Panc1 (cell line): Measurements from ENCODE around the gene WASF1. TPM values are rescaled to one million over a fixed set of nuclear protein-coding genes. Genes with fewer than 3 reads are reported as not detected.

Experiments used
- ATAC-seq: fragments of 200-7000 bp; cut with Tn5 transposase; 2 replicates; pipeline ENCODE4 v1.9.1; 2020; ENCODE audit warnings: mild to moderate bottlenecking, moderate library complexity
- BruUV-seq: library from RNA; stranded (reverse); fragments of 400-500 nt; replicated peaks from 2 replicates; lab custom pipeline; 2021; lab: Mats Ljungman, UMichigan
- CTCF ChIA-PET: fragments of 300-600 bp; sonication (Branson Sonifier 250); formaldehyde crosslinking; loops from one replicate; lab custom pipeline; 2022; ENCODE audit warnings: antibody characterized with exemption; lab: Charles Lee
- POLR2A ChIA-PET: fragments of 300-600 bp; sonication (Branson Sonifier 250); formaldehyde crosslinking; loops from one replicate; lab custom pipeline; 2022; ENCODE audit warnings: antibody characterized with exemption; lab: Charles Lee
- DNase-seq: peaks from one replicate; pipeline ENCODE4 v3.0.0-alpha.2; 2010; ENCODE audit warnings: low read depth, low spot score
- H3K27ac ChIP-seq: 2 replicates; pipeline ENCODE4 v1.5.1; 2011; ENCODE audit warnings: mild to moderate bottlenecking, low read length, inconsistent platforms
- H3K27me3 ChIP-seq: fragments of 200-500 bp; sonication (Bioruptor generic); 2 replicates; pipeline ENCODE4 v1.6.0; 2014; ENCODE audit warnings: low read length, inconsistent platforms; ENCODE audit not compliant: control insufficient read depth, insufficient read depth
- H3K36me3 ChIP-seq: fragments of 200-500 bp; sonication (Bioruptor generic); 2 replicates; pipeline ENCODE4 v1.5.1; 2014; ENCODE audit warnings: inconsistent platforms, mild to moderate bottlenecking, low read length, moderate library complexity; ENCODE audit not compliant: control insufficient read depth, insufficient read depth
- H3K4me1 ChIP-seq: 2 replicates; pipeline ENCODE4 v1.5.1; 2011; ENCODE audit warnings: inconsistent platforms, mild to moderate bottlenecking, low read length, moderate library complexity; ENCODE audit not compliant: control insufficient read depth, insufficient read depth
- H3K4me3 ChIP-seq, 2 experiments: 2 replicates each; pipeline ENCODE4 v1.5.1; 2011 to 2012; ENCODE audit warnings: low read depth in 2 of 2, low read length in 2 of 2, mild to moderate bottlenecking in 2 of 2, inconsistent platforms in 1 of 2, moderate library complexity in 1 of 2
- H3K9me3 ChIP-seq: fragments of 200-500 bp; sonication (Bioruptor generic); 2 replicates; pipeline ENCODE4 v1.5.1; 2014; ENCODE audit warnings: low read depth, mild to moderate bottlenecking, inconsistent platforms, low read length, moderate library complexity; ENCODE audit not compliant: control insufficient read depth, insufficient read depth
- CTCF ChIP-seq: fragments of 450-650 bp; IDR thresholded peaks from 2 replicates; pipeline ENCODE4 v1.5.1; 2017; ENCODE audit warnings: mild to moderate bottlenecking
- POLR2AphosphoS5 ChIP-seq: IDR thresholded peaks from 2 replicates; pipeline ENCODE4 v1.6.1; 2012; ENCODE audit warnings: mild to moderate bottlenecking, low read depth, low read length, moderate library complexity
- SIN3A ChIP-seq: IDR thresholded peaks from 2 replicates; pipeline ENCODE4 v1.6.1; 2012; ENCODE audit warnings: low read depth, mild to moderate bottlenecking, low read length, moderate library complexity, borderline replicate concordance; ENCODE audit not compliant: insufficient read depth
- TCF7L2 ChIP-seq: IDR thresholded peaks from 2 replicates; pipeline ENCODE4 v1.6.1; 2011; ENCODE audit warnings: mild to moderate bottlenecking, low read depth, low read length, inconsistent platforms
- in situ Hi-C: cut with HindIII; loops from 2 replicates; pipeline ENCODE4 v1.10.0; 2016; ENCODE audit warnings: low sequenced_read_pairs, low pct_unique_long_range_greater_than_20kb
- intact Hi-C: fragments of 100-400 bp; cut with micrococcal nuclease; formaldehyde crosslinking; loops from one replicate; pipeline ENCODE4 v1.10.0; 2022; ENCODE audit not compliant: unreplicated experiment
- total RNA-seq: library from RNA; stranded (reverse); gene quantifications from one replicate; pipeline ENCODE4 v1.2.1, GENCODE V29; 2021; ENCODE audit not compliant: unreplicated experiment
- TF ChIP-seq, protein P1 (sequence below), 2 experiments: IDR thresholded peaks; 2 replicates each; pipeline ENCODE4 v1.6.1; 2011 to 2012; ENCODE audit warnings: low read depth in 2 of 2, control low read depth in 1 of 2, low read length in 1 of 2, mild to moderate bottlenecking in 1 of 2, moderate library complexity in 1 of 2; ENCODE audit not compliant: insufficient read depth in 1 of 2

WASF1 gene
- total RNA-seq, 1 experiment from 2014 or later = 63.9 TPM

- in situ Hi-C loops (no loop called here), intact Hi-C loops (no loop called here)
- no peak overlapping the region for H3K27ac ChIP-seq
- H3K9me3 ChIP-seq = no peaks in the 10 kb centered on the region
- TF ChIP-seq TCF7L2 (no peak), CTCF (no peak), POLR2AphosphoS5 (no peak), SIN3A (no peak)
- TF ChIP-seq, protein P1, sequence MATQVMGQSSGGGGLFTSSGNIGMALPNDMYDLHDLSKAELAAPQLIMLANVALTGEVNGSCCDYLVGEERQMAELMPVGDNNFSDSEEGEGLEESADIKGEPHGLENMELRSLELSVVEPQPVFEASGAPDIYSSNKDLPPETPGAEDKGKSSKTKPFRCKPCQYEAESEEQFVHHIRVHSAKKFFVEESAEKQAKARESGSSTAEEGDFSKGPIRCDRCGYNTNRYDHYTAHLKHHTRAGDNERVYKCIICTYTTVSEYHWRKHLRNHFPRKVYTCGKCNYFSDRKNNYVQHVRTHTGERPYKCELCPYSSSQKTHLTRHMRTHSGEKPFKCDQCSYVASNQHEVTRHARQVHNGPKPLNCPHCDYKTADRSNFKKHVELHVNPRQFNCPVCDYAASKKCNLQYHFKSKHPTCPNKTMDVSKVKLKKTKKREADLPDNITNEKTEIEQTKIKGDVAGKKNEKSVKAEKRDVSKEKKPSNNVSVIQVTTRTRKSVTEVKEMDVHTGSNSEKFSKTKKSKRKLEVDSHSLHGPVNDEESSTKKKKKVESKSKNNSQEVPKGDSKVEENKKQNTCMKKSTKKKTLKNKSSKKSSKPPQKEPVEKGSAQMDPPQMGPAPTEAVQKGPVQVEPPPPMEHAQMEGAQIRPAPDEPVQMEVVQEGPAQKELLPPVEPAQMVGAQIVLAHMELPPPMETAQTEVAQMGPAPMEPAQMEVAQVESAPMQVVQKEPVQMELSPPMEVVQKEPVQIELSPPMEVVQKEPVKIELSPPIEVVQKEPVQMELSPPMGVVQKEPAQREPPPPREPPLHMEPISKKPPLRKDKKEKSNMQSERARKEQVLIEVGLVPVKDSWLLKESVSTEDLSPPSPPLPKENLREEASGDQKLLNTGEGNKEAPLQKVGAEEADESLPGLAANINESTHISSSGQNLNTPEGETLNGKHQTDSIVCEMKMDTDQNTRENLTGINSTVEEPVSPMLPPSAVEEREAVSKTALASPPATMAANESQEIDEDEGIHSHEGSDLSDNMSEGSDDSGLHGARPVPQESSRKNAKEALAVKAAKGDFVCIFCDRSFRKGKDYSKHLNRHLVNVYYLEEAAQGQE (IDR thresholded peaks at IDR 0.05; ENCODE audit: insufficient read depth in 1 of 2, low read depth in 2 of 2, low read length in 1 of 2) = no peak
- no peak overlapping the region for H3K4me3 ChIP-seq
- BruUV-seq = no TSS peak
- ChIA-PET POLR2A (no interaction called here), CTCF (no interaction called here)
- H3K36me3 ChIP-seq = 0 out of 2 replicates have a peak, but pooled peaks cover 3% of the 10 kb centered on the region
- no peaks in the 10 kb centered on the region for H3K4me1 ChIP-seq
- ATAC-seq (no peak), DNase-seq (no peak)
- H3K27me3 ChIP-seq = no peaks in the 10 kb centered on the region
Observed at GRCh38 chr6:110116258-110116657, 63.2 kb downstream of the WASF1 start.

DNA sequence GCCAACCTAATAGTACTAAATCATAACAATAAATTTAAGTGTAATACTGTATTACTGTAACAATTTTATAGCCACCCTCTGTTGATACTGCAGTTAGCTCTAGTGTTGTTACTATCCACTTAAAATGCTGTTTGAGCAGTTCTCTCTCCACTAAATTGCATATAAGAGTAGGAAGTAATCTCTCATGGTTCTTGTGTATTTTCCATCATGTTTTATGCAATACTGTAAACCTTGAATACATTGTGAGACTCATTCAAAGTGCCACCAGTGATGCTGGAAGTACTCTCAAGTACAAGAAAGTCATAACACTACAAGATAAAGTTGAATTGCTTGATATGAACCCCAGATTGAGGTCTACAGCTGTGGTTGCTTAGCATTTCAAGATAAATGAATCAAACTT, 65.5 kb downstream of the WASF1 start:
- ChIA-PET POLR2A (no interaction called here), CTCF (interaction anchor here (0.6 kb wide), 1 partner anchor 74 kb away, joined by 3 read pairs; no protein-coding TSS in a partner anchor)
- TF ChIP-seq CTCF (no peak), POLR2AphosphoS5 (no peak), SIN3A (no peak), TCF7L2 (no peak)
- TF ChIP-seq, protein P1 (IDR thresholded peaks at IDR 0.05; ENCODE audit: insufficient read depth in 1 of 2, low read depth in 2 of 2, low read length in 1 of 2) = no peak
- in situ Hi-C loops (no loop called here), intact Hi-C loops (no loop called here)
- no peak for DNase-seq
- no peaks in the 10 kb centered on the region for H3K4me1 ChIP-seq
- H3K27me3 ChIP-seq = no peaks in the 10 kb centered on the region
- H3K4me3 ChIP-seq = no peak overlapping the region
- BruUV-seq = no TSS peak
- ATAC-seq = no peak
- H3K36me3 ChIP-seq = 0 out of 2 replicates have a peak, but pooled peaks cover 3% of the 10 kb centered on the region
- H3K27ac ChIP-seq = no peak overlapping the region
- no peaks in the 10 kb centered on the region for H3K9me3 ChIP-seq
